HG03064 (cell line): ENCODE measurements around the gene ETV3.

Experiments
- ATAC-seq: cut with Tn5 transposase; IDR thresholded peaks from one replicate; pipeline ENCODE4 v1.9.1; 2021; ENCODE audit warnings: low read depth; ENCODE audit not compliant: unreplicated experiment

The ETV3 gene

GRCh38 chr1:157096881-157097280 is 41.3 kb downstream of the ETV3 start:
- ATAC-seq, result no peak

GRCh38 chr1:157095551-157095950 is 42.6 kb downstream of the ETV3 start:
- ATAC-seq, result no peak

- ATAC-seq, result no peak
These were observed 43.1 kb downstream of the ETV3 start for GRCh38 chr1:157095091-157095490.

- ATAC-seq, result no peak
These were observed 45.4 kb downstream of the ETV3 start for GRCh38 chr1:157092831-157093230.

- no peak for ATAC-seq
These were observed 46.4 kb downstream of the ETV3 start for GRCh38 chr1:157091668-157092273.

- ATAC-seq, result no peak
These were observed 47.0 kb downstream of the ETV3 start for GRCh38 chr1:157091186-157091585.

GRCh38 chr1:157090771-157091170 is 47.4 kb downstream of the ETV3 start:
- no peak for ATAC-seq

- no peak for ATAC-seq
These were observed 48.0 kb downstream of the ETV3 start for GRCh38 chr1:157090196-157090647.

- no peak for ATAC-seq
These were observed 48.4 kb downstream of the ETV3 start for GRCh38 chr1:157089789-157090188.

- no peak for ATAC-seq
These were observed 49.6 kb downstream of the ETV3 start for GRCh38 chr1:157088607-157089006.

GRCh38 chr1:157087030-157087429 is 51.2 kb downstream of the ETV3 start:
- ATAC-seq, result no peak

GRCh38 chr1:157086299-157086698 is 51.9 kb downstream of the ETV3 start:
- ATAC-seq, result no peak

GRCh38 chr1:157085421-157085820 is 52.8 kb downstream of the ETV3 start:
- ATAC-seq, result no peak

GRCh38 chr1:157084720-157085119 is 53.5 kb downstream of the ETV3 start:
- ATAC-seq, result no peak

GRCh38 chr1:157081707-157082106 is 56.5 kb downstream of the ETV3 start:
- no peak for ATAC-seq

GRCh38 chr1:157080714-157081113 is 57.5 kb downstream of the ETV3 start:
- no peak for ATAC-seq

GRCh38 chr1:157077394-157077793 is 60.8 kb downstream of the ETV3 start:
- no peak for ATAC-seq

GRCh38 chr1:157073944-157074685 is 64.1 kb downstream of the ETV3 start:
- ATAC-seq, result no peak
